Osteocyte (in vitro differentiated cells): ENCODE data around the gene PSME3. TPM values are rescaled to one million over a fixed set of nuclear protein-coding genes. Genes with fewer than 3 reads are reported as not detected.

Source experiments
- DNase-seq: peaks from one replicate; pipeline ENCODE4 v3.0.0; 2021; ENCODE audit warnings: mixed read lengths; ENCODE audit not compliant: unreplicated experiment; ENCODE audit errors: extremely low spot score
- H3K27ac Mint-ChIP-seq: one replicate; pipeline ENCODE4 v1.8.0; 2021; ENCODE audit warnings: mild to moderate bottlenecking, mixed read lengths; ENCODE audit not compliant: unreplicated experiment
- H3K27me3 Mint-ChIP-seq: one replicate; pipeline ENCODE4 v1.8.0; 2021; ENCODE audit warnings: mixed read lengths; ENCODE audit not compliant: unreplicated experiment
- H3K36me3 Mint-ChIP-seq: one replicate; pipeline ENCODE4 v1.8.0; 2021; ENCODE audit warnings: mixed read lengths; ENCODE audit not compliant: unreplicated experiment
- H3K4me1 Mint-ChIP-seq: one replicate; pipeline ENCODE4 v1.8.0; 2021; ENCODE audit warnings: mixed read lengths; ENCODE audit not compliant: unreplicated experiment
- H3K4me3 Mint-ChIP-seq: one replicate; pipeline ENCODE4 v1.8.0; 2021; ENCODE audit warnings: mild to moderate bottlenecking, moderate library complexity, mixed read lengths; ENCODE audit not compliant: unreplicated experiment
- H3K9me3 Mint-ChIP-seq: one replicate; pipeline ENCODE4 v1.8.0; 2021; ENCODE audit warnings: mixed read lengths; ENCODE audit not compliant: unreplicated experiment
- CTCF ChIP-seq: fragments of 200-600 bp; sonication (generic); IDR thresholded peaks from 2 replicates; pipeline ENCODE4 v1.5.0; 2021; ENCODE audit warnings: antibody characterized with exemption, mild to moderate bottlenecking, moderate library complexity
- total RNA-seq: library from RNA; stranded (reverse); gene quantifications from 2 replicates; pipeline ENCODE4 v1.2.1, GENCODE V29; 2021

The PSME3 gene
- total RNA-seq, 1 donor from 2014 or later: 111 TPM

- Mint-ChIP-seq H3K27ac (peak overlapping the region; percentile 54), H3K27me3 (peaks cover 20% of the 10 kb centered on the region), H3K9me3 (no peaks in the 10 kb centered on the region), H3K4me3 (no peak overlapping the region), H3K4me1 (peaks cover 19% of the 10 kb centered on the region), H3K36me3 (peaks cover under 1% of the 10 kb centered on the region)
- no peak for TF ChIP-seq CTCF
- no peak for DNase-seq
Measured at GRCh38 chr17:42803074-42803883, 29.9 kb upstream of the PSME3 start.

- no peak for DNase-seq
- H3K27ac Mint-ChIP-seq: no peak overlapping the region
- H3K36me3 Mint-ChIP-seq: peaks cover 1% of the 10 kb centered on the region
- peaks cover 18% of the 10 kb centered on the region for H3K27me3 Mint-ChIP-seq
- no peak overlapping the region for H3K4me3 Mint-ChIP-seq
- peaks cover 12% of the 10 kb centered on the region for H3K4me1 Mint-ChIP-seq
- TF ChIP-seq CTCF: no peak
- no peaks in the 10 kb centered on the region for H3K9me3 Mint-ChIP-seq
Measured at GRCh38 chr17:42804918-42805367, 28.3 kb upstream of the PSME3 start.

GRCh38 chr17:42806249-42806648 lies 26.9 kb upstream of the PSME3 start:
- Mint-ChIP-seq H3K27ac (no peak overlapping the region), H3K9me3 (no peaks in the 10 kb centered on the region), H3K4me3 (no peak overlapping the region), H3K27me3 (peaks cover 10% of the 10 kb centered on the region), H3K36me3 (peaks cover 10% of the 10 kb centered on the region), H3K4me1 (peaks cover 12% of the 10 kb centered on the region)
- no peak for DNase-seq
- TF ChIP-seq CTCF: no peak

- Mint-ChIP-seq H3K9me3 (no peaks in the 10 kb centered on the region), H3K27ac (no peak overlapping the region), H3K4me1 (no peaks in the 10 kb centered on the region), H3K36me3 (peaks cover 25% of the 10 kb centered on the region), H3K4me3 (no peak overlapping the region), H3K27me3 (peaks cover 2% of the 10 kb centered on the region)
- DNase-seq: no peak
- no peak for TF ChIP-seq CTCF
Measured at GRCh38 chr17:42809250-42809649, 23.9 kb upstream of the PSME3 start.

GRCh38 chr17:42814633-42815399 lies 18.4 kb upstream of the PSME3 start:
- no peaks in the 10 kb centered on the region for H3K27me3 Mint-ChIP-seq
- no peak overlapping the region for H3K27ac Mint-ChIP-seq
- DNase-seq: no peak
- peaks cover 50% of the 10 kb centered on the region for H3K36me3 Mint-ChIP-seq
- TF ChIP-seq CTCF: no peak
- no peak overlapping the region for H3K4me3 Mint-ChIP-seq
- H3K9me3 Mint-ChIP-seq: no peaks in the 10 kb centered on the region
- H3K4me1 Mint-ChIP-seq: no peaks in the 10 kb centered on the region
